Measurements from ENCODE around the gene PYGO2.

PYGO2 gene

GRCh38 chr1:154956544-154956941 is 5.0 kb downstream of the PYGO2 start:
- TF ChIP-seq SNAI2 (CRISPR knock-in tag; IDR thresholded peaks at IDR 0.05) = no peak
- no peak for TF ChIP-seq BACH2 (CRISPR knock-in tag; IDR thresholded peaks at IDR 0.05; ENCODE audit: borderline replicate concordance)
- no peak for TF ChIP-seq GLIS3 (CRISPR knock-in tag; IDR thresholded peaks at IDR 0.05)
- no peak for TF ChIP-seq PPARA (CRISPR knock-in tag; IDR thresholded peaks at IDR 0.05; ENCODE audit: borderline replicate concordance)
- no peak for TF ChIP-seq POU6F1 (CRISPR knock-in tag; IDR thresholded peaks at IDR 0.05; ENCODE audit: borderline replicate concordance, low read depth)
- no peak for TF ChIP-seq ZNF565 (CRISPR knock-in tag; conservative IDR thresholded peaks at IDR 0.05; ENCODE audit: low read depth)
- TF ChIP-seq ESRRG (CRISPR knock-in tag; IDR thresholded peaks at IDR 0.05) = no peak
- TF ChIP-seq ZNF8 (CRISPR knock-in tag; IDR thresholded peaks at IDR 0.05) = no peak
- TF ChIP-seq ZFP3 (CRISPR knock-in tag; IDR thresholded peaks at IDR 0.05) = no peak
- TF ChIP-seq CREB5 (CRISPR knock-in tag; IDR thresholded peaks at IDR 0.05; ENCODE audit: low read depth) = no peak
- no peak for TF ChIP-seq TCF4 (CRISPR knock-in tag; IDR thresholded peaks at IDR 0.05; ENCODE audit: borderline replicate concordance)
- no peak for TF ChIP-seq ZFP30 (CRISPR knock-in tag; IDR thresholded peaks at IDR 0.05)
- TF ChIP-seq TSHZ2 (CRISPR knock-in tag; IDR thresholded peaks at IDR 0.05) = no peak
- no peak for TF ChIP-seq ZNF70 (CRISPR knock-in tag; IDR thresholded peaks at IDR 0.05)
- no peak for TF ChIP-seq ARNTL (CRISPR knock-in tag; IDR thresholded peaks at IDR 0.05; ENCODE audit: borderline replicate concordance, low read depth)
- no peak for TF ChIP-seq ISL1 (CRISPR knock-in tag; IDR thresholded peaks at IDR 0.05)
- TF ChIP-seq RARB (CRISPR knock-in tag; IDR thresholded peaks at IDR 0.05) = no peak
- ATAC-seq = no peak

GRCh38 chr1:154955718-154956543 is 5.7 kb downstream of the PYGO2 start, which contains the start of gene PBXIP1:
TSS of gene PBXIP1 (minus strand) at chr1:154956099. CDS start at chr1:154953721, 2,378 bp downstream.
- peak; percentile 87 for ATAC-seq
- TF ChIP-seq POU6F1 (CRISPR knock-in tag; IDR thresholded peaks at IDR 0.05; ENCODE audit: borderline replicate concordance, low read depth) (0 out of 2 replicates have a peak, but pooled peaks have one; percentile 63), OSR1 (CRISPR knock-in tag; IDR thresholded peaks at IDR 0.05) (no peak), CSDC2 (CRISPR knock-in tag; IDR thresholded peaks at IDR 0.05) (no peak), BACH2 (CRISPR knock-in tag; IDR thresholded peaks at IDR 0.05; ENCODE audit: borderline replicate concordance) (no peak), RARB (CRISPR knock-in tag; IDR thresholded peaks at IDR 0.05) (no peak), ARNTL (CRISPR knock-in tag; IDR thresholded peaks at IDR 0.05; ENCODE audit: borderline replicate concordance, low read depth) (no peak), GLIS3 (CRISPR knock-in tag; IDR thresholded peaks at IDR 0.05) (no peak)

- peak; percentile 53 for ATAC-seq
- TF ChIP-seq ZFP30 (CRISPR knock-in tag; IDR thresholded peaks at IDR 0.05) = no peak
- TF ChIP-seq ZNF70 (CRISPR knock-in tag; IDR thresholded peaks at IDR 0.05) = no peak
- TF ChIP-seq ZC3H10 (CRISPR knock-in tag; IDR thresholded peaks at IDR 0.05) = no peak
- peak; percentile 32 for TF ChIP-seq TOX (CRISPR knock-in tag; IDR thresholded peaks at IDR 0.05; ENCODE audit: borderline replicate concordance)
These were observed 6.4 kb downstream of the PYGO2 start for GRCh38 chr1:154955039-154955717.

Data from SK-N-SH treated with all-trans-retinoic acid at 6 μM for 48 hours (cell line).